ENCODE data around the gene NBPF20. TPM values are rescaled to one million over a fixed set of nuclear protein-coding genes. Genes with fewer than 3 reads are reported as not detected.
"Not testable (repeated sequence)": the region's sequence is repeated elsewhere in the genome, so short reads cannot be mapped to it uniquely, and the experiment has no call there.

The NBPF20 gene
- 2.1 and 2.8 TPM in 2 replicates for polyA plus RNA-seq (2014; cell fraction: cytosol; rRNA removed)
- polyA plus RNA-seq (2014; cell fraction: nucleus; rRNA removed), result 2.9 and 4.6 TPM in 2 replicates

- DNase-seq (ENCODE audit: low spot score), result peak; percentile 94
Observed at GRCh38 chr1:145425436-145426029, at the start of gene NBPF20. Gene NBPF20, minus strand, starts transcription at chr1:145425603. Its CDS starts 20,331 bp downstream, at chr1:145405272.

- not testable (repeated sequence) for DNase-seq (ENCODE audit: low spot score)
Observed at GRCh38 chr1:145474837-145475368, 49.5 kb upstream of the NBPF20 start.

GRCh38 chr1:145472731-145473130 is 47.3 kb upstream of the NBPF20 start:
- not testable (repeated sequence) for DNase-seq (ENCODE audit: low spot score)

GRCh38 chr1:145471365-145471764 is 46.0 kb upstream of the NBPF20 start:
- DNase-seq (ENCODE audit: low spot score), result not testable (repeated sequence)

GRCh38 chr1:145465405-145466144 is 40.2 kb upstream of the NBPF20 start:
- DNase-seq (ENCODE audit: low spot score), result peak; percentile 93

- DNase-seq (ENCODE audit: low spot score), result not testable (repeated sequence)
Observed at GRCh38 chr1:145464708-145465336, 39.4 kb upstream of the NBPF20 start.

- not testable (repeated sequence) for DNase-seq (ENCODE audit: low spot score)
Observed at GRCh38 chr1:145464017-145464416, 38.6 kb upstream of the NBPF20 start.

GRCh38 chr1:145460684-145461083 is 35.3 kb upstream of the NBPF20 start:
- not testable (repeated sequence) for DNase-seq (ENCODE audit: low spot score)

- DNase-seq (ENCODE audit: low spot score), result not testable (repeated sequence)
Observed at GRCh38 chr1:145460048-145460447, 34.6 kb upstream of the NBPF20 start.

- DNase-seq (ENCODE audit: low spot score), result not testable (repeated sequence)
Observed at GRCh38 chr1:145459591-145459990, 34.2 kb upstream of the NBPF20 start.

- DNase-seq (ENCODE audit: low spot score), result not testable (repeated sequence)
Observed at GRCh38 chr1:145459063-145459462, 33.7 kb upstream of the NBPF20 start.

- not testable (repeated sequence) for DNase-seq (ENCODE audit: low spot score)
Observed at GRCh38 chr1:145454824-145455177, 29.4 kb upstream of the NBPF20 start.

GRCh38 chr1:145453873-145454823 is 28.7 kb upstream of the NBPF20 start:
- DNase-seq (ENCODE audit: low spot score), result not testable (repeated sequence)

GRCh38 chr1:145452506-145452905 is 27.1 kb upstream of the NBPF20 start:
- not testable (repeated sequence) for DNase-seq (ENCODE audit: low spot score)

- not testable (repeated sequence) for DNase-seq (ENCODE audit: low spot score)
Observed at GRCh38 chr1:145451914-145452313, 26.5 kb upstream of the NBPF20 start.

GRCh38 chr1:145445219-145445618 is 19.8 kb upstream of the NBPF20 start:
- DNase-seq (ENCODE audit: low spot score), result not testable (repeated sequence)

GRCh38 chr1:145442340-145442739 is 16.9 kb upstream of the NBPF20 start:
- not testable (repeated sequence) for DNase-seq (ENCODE audit: low spot score)

- not testable (repeated sequence) for DNase-seq (ENCODE audit: low spot score)
Observed at GRCh38 chr1:145431363-145432256, 6.2 kb upstream of the NBPF20 start.

- DNase-seq (ENCODE audit: low spot score), result not testable (repeated sequence)
Observed at GRCh38 chr1:145430830-145431229, 5.4 kb upstream of the NBPF20 start.

GRCh38 chr1:145429329-145429728 is 3.9 kb upstream of the NBPF20 start:
- DNase-seq (ENCODE audit: low spot score), result not testable (repeated sequence)
